ENCODE measurements around the gene TMCO5A.
A peak's percentile ranks its signal among the peaks of the same experiment; 100 is the strongest.

The TMCO5A gene

DNA sequence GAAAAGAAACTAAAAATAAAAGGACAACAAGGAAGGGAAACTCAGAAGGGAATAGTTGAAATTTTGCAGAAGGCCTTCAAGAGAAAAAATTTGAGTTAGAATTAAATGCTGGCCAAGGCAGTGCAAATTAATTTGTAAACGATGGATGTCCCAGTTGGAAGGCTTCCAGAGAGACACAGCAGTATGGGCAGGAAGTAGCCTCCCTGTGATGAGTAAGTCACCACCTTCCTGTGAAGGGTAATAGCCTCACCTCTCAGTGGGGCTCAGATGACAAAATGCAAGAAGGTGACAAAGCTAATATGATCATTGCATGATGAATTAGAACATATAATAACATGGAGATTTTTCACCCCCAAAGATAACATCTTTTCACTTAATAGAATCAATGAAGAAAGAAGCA, 27.3 kb upstream of the TMCO5A start:
- Histone ChIP-seq H3K4me3 (ENCODE audit: severe bottlenecking) (no peak overlapping the region), H3K36me3 (ENCODE audit: low read depth) (no peaks in the 10 kb centered on the region), H3K9me3 (ENCODE audit: severe bottlenecking) (no peaks in the 10 kb centered on the region), H3K4me1 (ENCODE audit: insufficient read depth, poor library complexity, severe bottlenecking) (peaks cover 15% of the 10 kb centered on the region), H3K27me3 (ENCODE audit: insufficient read depth, poor library complexity, severe bottlenecking) (no peaks in the 10 kb centered on the region), H3K27ac (ENCODE audit: poor library complexity, severe bottlenecking) (no peak overlapping the region)
- no peak for DNase-seq (ENCODE audit: low spot score)
- TF ChIP-seq CTCF (IDR thresholded peaks at IDR 0.05; ENCODE audit: poor library complexity, severe bottlenecking), result no peak
- peak; percentile 87 for ATAC-seq (ENCODE audit: low read depth)

GRCh38 chr15:37921527-37922385, 12.7 kb upstream of the TMCO5A start:
- ATAC-seq (ENCODE audit: low read depth), result peak; percentile 56
- peak; percentile 69 for DNase-seq (ENCODE audit: low spot score)
- H3K4me3 ChIP-seq (ENCODE audit: severe bottlenecking), result no peak overlapping the region
- peaks cover 8% of the 10 kb centered on the region for H3K4me1 ChIP-seq (ENCODE audit: insufficient read depth, poor library complexity, severe bottlenecking)
- no peaks in the 10 kb centered on the region for H3K27me3 ChIP-seq (ENCODE audit: insufficient read depth, poor library complexity, severe bottlenecking)
- no peaks in the 10 kb centered on the region for H3K9me3 ChIP-seq (ENCODE audit: severe bottlenecking)
- TF ChIP-seq CTCF (IDR thresholded peaks at IDR 0.05; ENCODE audit: poor library complexity, severe bottlenecking), result no peak
- H3K27ac ChIP-seq (ENCODE audit: poor library complexity, severe bottlenecking), result no peak overlapping the region
- no peaks in the 10 kb centered on the region for H3K36me3 ChIP-seq (ENCODE audit: low read depth)

- no peak for DNase-seq (ENCODE audit: low spot score)
- no peaks in the 10 kb centered on the region for H3K36me3 ChIP-seq (ENCODE audit: low read depth)
- ATAC-seq (ENCODE audit: low read depth), result no peak
- H3K4me1 ChIP-seq (ENCODE audit: insufficient read depth, poor library complexity, severe bottlenecking), result peaks cover 8% of the 10 kb centered on the region
- no peak overlapping the region for H3K27ac ChIP-seq (ENCODE audit: poor library complexity, severe bottlenecking)
- H3K27me3 ChIP-seq (ENCODE audit: insufficient read depth, poor library complexity, severe bottlenecking), result no peaks in the 10 kb centered on the region
- no peak overlapping the region for H3K4me3 ChIP-seq (ENCODE audit: severe bottlenecking)
- TF ChIP-seq CTCF (IDR thresholded peaks at IDR 0.05; ENCODE audit: poor library complexity, severe bottlenecking), result no peak
- no peaks in the 10 kb centered on the region for H3K9me3 ChIP-seq (ENCODE audit: severe bottlenecking)
Observed at GRCh38 chr15:37926136-37926535, 8.3 kb upstream of the TMCO5A start.

DNA sequence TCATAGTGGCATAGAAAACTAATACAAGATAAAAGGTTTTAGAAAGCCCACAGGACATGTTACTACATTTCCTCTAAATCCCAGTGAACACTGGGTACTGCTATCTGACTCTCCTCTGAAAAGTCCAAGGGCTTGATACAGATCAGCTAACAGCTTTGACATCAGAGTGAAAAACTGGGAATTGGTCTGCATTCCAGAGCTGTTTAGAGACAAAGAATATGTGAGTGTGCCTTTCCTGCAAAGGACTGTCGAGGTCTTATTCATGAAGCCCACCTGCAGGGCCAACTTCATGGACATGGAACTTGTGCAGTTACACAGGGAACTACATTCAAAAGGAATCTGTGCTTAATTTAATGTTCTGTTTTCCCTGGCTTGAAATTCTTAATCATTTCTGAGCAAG, 5.2 kb upstream of the TMCO5A start:
- no peak for TF ChIP-seq CTCF (IDR thresholded peaks at IDR 0.05; ENCODE audit: poor library complexity, severe bottlenecking)
- ATAC-seq (ENCODE audit: low read depth) (no peak), DNase-seq (ENCODE audit: low spot score) (no peak)
- no peaks in the 10 kb centered on the region for H3K27me3 ChIP-seq (ENCODE audit: insufficient read depth, poor library complexity, severe bottlenecking)
- H3K4me3 ChIP-seq (ENCODE audit: severe bottlenecking), result no peak overlapping the region
- no peak overlapping the region for H3K27ac ChIP-seq (ENCODE audit: poor library complexity, severe bottlenecking)
- no peaks in the 10 kb centered on the region for H3K9me3 ChIP-seq (ENCODE audit: severe bottlenecking)
- H3K36me3 ChIP-seq (ENCODE audit: low read depth), result no peaks in the 10 kb centered on the region
- H3K4me1 ChIP-seq (ENCODE audit: insufficient read depth, poor library complexity, severe bottlenecking), result peaks cover 9% of the 10 kb centered on the region

- Histone ChIP-seq H3K4me3 (ENCODE audit: severe bottlenecking) (no peak overlapping the region), H3K27me3 (ENCODE audit: insufficient read depth, poor library complexity, severe bottlenecking) (no peaks in the 10 kb centered on the region), H3K9me3 (ENCODE audit: severe bottlenecking) (no peaks in the 10 kb centered on the region), H3K4me1 (ENCODE audit: insufficient read depth, poor library complexity, severe bottlenecking) (peaks cover 9% of the 10 kb centered on the region), H3K27ac (ENCODE audit: poor library complexity, severe bottlenecking) (peak overlapping the region; percentile 5), H3K36me3 (ENCODE audit: low read depth) (no peaks in the 10 kb centered on the region)
- TF ChIP-seq CTCF (IDR thresholded peaks at IDR 0.05; ENCODE audit: poor library complexity, severe bottlenecking), result no peak
- ATAC-seq (ENCODE audit: low read depth) (peak; percentile 16; the same call in 1 of the 3 replicates), DNase-seq (ENCODE audit: low spot score) (no peak)
Observed at GRCh38 chr15:37931321-37931720, 3.1 kb upstream of the TMCO5A start.

All from RWPE2 (cell line).